HepG2 (cell line): Measurements from ENCODE around the gene CLEC16A.

Source experiments
- CEBPB ChIP-seq: IDR thresholded peaks from 2 replicates; pipeline ENCODE4 v1.6.1; 2011; ENCODE audit warnings: low read depth, low read length, improper control_type of control experiment, borderline replicate concordance
- ELF1 ChIP-seq: sonication (generic); formaldehyde crosslinking; IDR thresholded peaks from 2 replicates; pipeline ENCODE4 v1.4.0; 2020; ENCODE audit warnings: missing genetic modification reagents
- EZH2 ChIP-seq: conservative IDR thresholded peaks from 2 replicates; pipeline ENCODE4 v1.6.1; 2012; ENCODE audit warnings: mild to moderate bottlenecking, low read depth, low read length, moderate library complexity
- POLR2A ChIP-seq, 2 experiments: IDR thresholded peaks; 2 replicates each; pipeline ENCODE4 v1.6.1; 2011; ENCODE audit warnings: low read depth in 2 of 2, low read length in 2 of 2, mild to moderate bottlenecking in 1 of 2, moderate library complexity in 1 of 2; ENCODE audit not compliant: insufficient read depth in 1 of 2
- TEAD2 ChIP-seq: sonication (generic); formaldehyde crosslinking; IDR thresholded peaks from 2 replicates; pipeline ENCODE4 v1.9.0; 2021; ENCODE audit warnings: missing genetic modification reagents
- ZNF513 ChIP-seq: sonication (generic); formaldehyde crosslinking; conservative IDR thresholded peaks from 2 replicates; pipeline ENCODE4 v1.5.0; 2020; ENCODE audit warnings: missing genetic modification reagents
- TF ChIP-seq, protein P1 (sequence below): sonication (generic); formaldehyde crosslinking; IDR thresholded peaks from 2 replicates; pipeline ENCODE4 v1.5.1; 2020; ENCODE audit warnings: mild to moderate bottlenecking, missing genetic modification reagents, moderate library complexity
- TF ChIP-seq, protein P2 (sequence below): sonication (generic); formaldehyde crosslinking; conservative IDR thresholded peaks from 2 replicates; pipeline ENCODE4 v1.8.0; 2022; ENCODE audit warnings: missing genetic modification reagents

DNA sequence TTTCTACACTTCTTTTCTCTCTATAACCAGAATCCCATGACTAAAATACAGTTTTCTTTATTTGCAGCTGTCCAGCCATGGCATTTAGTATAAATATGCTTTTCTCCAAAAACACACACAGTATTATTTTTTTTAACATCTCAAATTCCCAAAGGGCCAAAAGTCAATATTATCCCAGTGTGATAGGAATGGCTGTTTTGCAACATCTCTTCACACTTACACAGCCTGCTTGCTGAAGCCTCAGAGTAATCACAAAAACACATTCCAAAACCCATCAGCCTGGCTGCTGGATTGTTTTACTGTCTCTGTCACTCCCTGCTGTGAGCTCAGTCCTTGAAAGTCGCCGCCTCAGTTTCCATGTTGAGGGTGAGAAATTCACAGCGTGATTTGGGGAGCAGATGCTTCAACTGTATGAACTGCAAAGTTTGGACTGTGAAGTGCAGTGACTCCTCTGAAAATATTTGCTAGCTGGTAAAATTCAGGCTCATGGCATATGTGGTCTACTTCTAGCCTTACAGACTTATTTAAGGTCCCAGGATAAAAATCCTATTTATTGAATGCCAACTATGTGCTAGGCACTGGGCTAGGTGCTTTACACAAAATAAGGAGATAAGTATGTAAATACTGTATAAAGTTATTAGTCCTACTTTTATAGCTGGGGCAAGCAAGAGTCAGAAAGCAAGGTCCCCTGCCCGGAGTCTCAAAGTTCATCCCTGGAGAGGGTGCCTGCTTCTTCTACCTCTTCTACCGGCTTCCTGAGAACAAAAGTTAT is 195.1 kb downstream of the CLEC16A start:
- no peak for TF ChIP-seq POLR2A (IDR thresholded peaks at IDR 0.05; ENCODE audit: insufficient read depth in 1 of 2, low read depth in 2 of 2, low read length in 2 of 2)
- TF ChIP-seq ZNF513: no peak
- TF ChIP-seq TEAD2: no peak
- TF ChIP-seq, protein P1, sequence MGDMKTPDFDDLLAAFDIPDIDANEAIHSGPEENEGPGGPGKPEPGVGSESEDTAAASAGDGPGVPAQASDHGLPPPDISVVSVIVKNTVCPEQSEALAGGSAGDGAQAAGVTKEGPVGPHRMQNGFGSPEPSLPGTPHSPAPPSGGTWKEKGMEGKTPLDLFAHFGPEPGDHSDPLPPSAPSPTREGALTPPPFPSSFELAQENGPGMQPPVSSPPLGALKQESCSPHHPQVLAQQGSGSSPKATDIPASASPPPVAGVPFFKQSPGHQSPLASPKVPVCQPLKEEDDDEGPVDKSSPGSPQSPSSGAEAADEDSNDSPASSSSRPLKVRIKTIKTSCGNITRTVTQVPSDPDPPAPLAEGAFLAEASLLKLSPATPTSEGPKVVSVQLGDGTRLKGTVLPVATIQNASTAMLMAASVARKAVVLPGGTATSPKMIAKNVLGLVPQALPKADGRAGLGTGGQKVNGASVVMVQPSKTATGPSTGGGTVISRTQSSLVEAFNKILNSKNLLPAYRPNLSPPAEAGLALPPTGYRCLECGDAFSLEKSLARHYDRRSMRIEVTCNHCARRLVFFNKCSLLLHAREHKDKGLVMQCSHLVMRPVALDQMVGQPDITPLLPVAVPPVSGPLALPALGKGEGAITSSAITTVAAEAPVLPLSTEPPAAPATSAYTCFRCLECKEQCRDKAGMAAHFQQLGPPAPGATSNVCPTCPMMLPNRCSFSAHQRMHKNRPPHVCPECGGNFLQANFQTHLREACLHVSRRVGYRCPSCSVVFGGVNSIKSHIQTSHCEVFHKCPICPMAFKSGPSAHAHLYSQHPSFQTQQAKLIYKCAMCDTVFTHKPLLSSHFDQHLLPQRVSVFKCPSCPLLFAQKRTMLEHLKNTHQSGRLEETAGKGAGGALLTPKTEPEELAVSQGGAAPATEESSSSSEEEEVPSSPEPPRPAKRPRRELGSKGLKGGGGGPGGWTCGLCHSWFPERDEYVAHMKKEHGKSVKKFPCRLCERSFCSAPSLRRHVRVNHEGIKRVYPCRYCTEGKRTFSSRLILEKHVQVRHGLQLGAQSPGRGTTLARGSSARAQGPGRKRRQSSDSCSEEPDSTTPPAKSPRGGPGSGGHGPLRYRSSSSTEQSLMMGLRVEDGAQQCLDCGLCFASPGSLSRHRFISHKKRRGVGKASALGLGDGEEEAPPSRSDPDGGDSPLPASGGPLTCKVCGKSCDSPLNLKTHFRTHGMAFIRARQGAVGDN (CRISPR knock-in tag): no peak
- no peak for TF ChIP-seq EZH2
- TF ChIP-seq, protein P2, sequence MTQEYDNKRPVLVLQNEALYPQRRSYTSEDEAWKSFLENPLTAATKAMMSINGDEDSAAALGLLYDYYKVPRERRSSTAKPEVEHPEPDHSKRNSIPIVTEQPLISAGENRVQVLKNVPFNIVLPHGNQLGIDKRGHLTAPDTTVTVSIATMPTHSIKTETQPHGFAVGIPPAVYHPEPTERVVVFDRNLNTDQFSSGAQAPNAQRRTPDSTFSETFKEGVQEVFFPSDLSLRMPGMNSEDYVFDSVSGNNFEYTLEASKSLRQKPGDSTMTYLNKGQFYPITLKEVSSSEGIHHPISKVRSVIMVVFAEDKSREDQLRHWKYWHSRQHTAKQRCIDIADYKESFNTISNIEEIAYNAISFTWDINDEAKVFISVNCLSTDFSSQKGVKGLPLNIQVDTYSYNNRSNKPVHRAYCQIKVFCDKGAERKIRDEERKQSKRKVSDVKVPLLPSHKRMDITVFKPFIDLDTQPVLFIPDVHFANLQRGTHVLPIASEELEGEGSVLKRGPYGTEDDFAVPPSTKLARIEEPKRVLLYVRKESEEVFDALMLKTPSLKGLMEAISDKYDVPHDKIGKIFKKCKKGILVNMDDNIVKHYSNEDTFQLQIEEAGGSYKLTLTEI (CRISPR knock-in tag): no peak
- no peak for TF ChIP-seq ELF1
- peak; percentile 98 for TF ChIP-seq CEBPB
